HepG2 (cell line): ENCODE results near the gene SERHL2. TPM values are rescaled to one million over a fixed set of nuclear protein-coding genes. Genes with fewer than 3 reads are reported as not detected.

Experiments
- ATF1 ChIP-seq: IDR thresholded peaks from 2 replicates; pipeline ENCODE4 v1.6.1; 2016; ENCODE audit warnings: mild to moderate bottlenecking, control low read depth
- ELF4 ChIP-seq: sonication (generic); formaldehyde crosslinking; IDR thresholded peaks from 2 replicates; pipeline ENCODE4 v1.5.0; 2020; ENCODE audit warnings: missing genetic modification reagents, mild to moderate bottlenecking, moderate library complexity, borderline replicate concordance
- HMG20A ChIP-seq: IDR thresholded peaks from 2 replicates; pipeline ENCODE4 v1.6.1; 2016; ENCODE audit warnings: borderline replicate concordance
- KLF11 ChIP-seq: IDR thresholded peaks from 2 replicates; pipeline ENCODE4 v1.6.1; 2016; ENCODE audit warnings: missing compliant biosample characterization
- MAFF ChIP-seq: IDR thresholded peaks from 2 replicates; pipeline ENCODE4 v1.6.1; 2011; ENCODE audit warnings: low read depth, low read length, improper control_type of control experiment
- NCOA2 ChIP-seq: sonication (generic); formaldehyde crosslinking; IDR thresholded peaks from 2 replicates; pipeline ENCODE4 v1.8.0; 2022; ENCODE audit warnings: inconsistent platforms
- NR2C2 ChIP-seq: sonication (generic); formaldehyde crosslinking; IDR thresholded peaks from 2 replicates; pipeline ENCODE4 v1.4.0; 2020; ENCODE audit warnings: missing genetic modification reagents, mild to moderate bottlenecking, moderate library complexity, borderline replicate concordance
- SATB2 ChIP-seq: sonication (generic); formaldehyde crosslinking; IDR thresholded peaks from 2 replicates; pipeline ENCODE4 v1.5.0; 2020; ENCODE audit warnings: missing genetic modification reagents
- USF2 ChIP-seq, 2 experiments: sonication (generic) in 1 of 2; formaldehyde crosslinking in 1 of 2; IDR thresholded peaks; 2 replicates each; pipeline versions ENCODE4 v1.5.1 to v1.6.1; 2011 to 2020; ENCODE audit warnings: borderline replicate concordance in 1 of 2, low read depth in 1 of 2, low read length in 1 of 2, mild to moderate bottlenecking in 1 of 2, missing genetic modification reagents in 1 of 2, moderate library complexity in 1 of 2
- ZMAT3 ChIP-seq: sonication (generic); formaldehyde crosslinking; conservative IDR thresholded peaks from 2 replicates; pipeline ENCODE4 v1.7.0; 2021; ENCODE audit warnings: missing genetic modification reagents
- ZMYM4 ChIP-seq: sonication (generic); formaldehyde crosslinking; IDR thresholded peaks from 2 replicates; pipeline ENCODE4 v1.8.1; 2023; ENCODE audit warnings: mild to moderate bottlenecking, missing genetic modification reagents
- ZNF234 ChIP-seq: sonication (generic); formaldehyde crosslinking; conservative IDR thresholded peaks from 2 replicates; pipeline ENCODE4 v1.5.1; 2020; ENCODE audit warnings: mild to moderate bottlenecking, missing genetic modification reagents
- ZNF709 ChIP-seq: sonication (generic); formaldehyde crosslinking; IDR thresholded peaks from 2 replicates; pipeline ENCODE4 v1.5.0; 2020; ENCODE audit warnings: mild to moderate bottlenecking, missing genetic modification reagents
- ZNF724P ChIP-seq: sonication (generic); formaldehyde crosslinking; IDR thresholded peaks from 2 replicates; pipeline ENCODE4 v1.8.0; 2022; ENCODE audit warnings: missing genetic modification reagents, borderline replicate concordance
- polyA plus RNA-seq, 8 experiments: library from polyadenylated mRNA; depleted of rRNA in 3 of 8; stranded (reverse) in 7 of 8; unstranded in 1 of 8; fragments of >200 nt; fragmentation: Illumina TruSeq in 4 of 8; extraction: Trizol in 4 of 8; gene quantifications; 2 replicates each; pipeline versions ENCODE4 v1.2.1 to v1.2.3, GENCODE V29; 2011 to 2016; ENCODE audit warnings: low read depth in 4 of 8, missing spikeins in 1 of 8, mixed read lengths in 1 of 8; ENCODE audit not compliant: insufficient read depth in 1 of 8
- total RNA-seq, 5 experiments: library from RNA; depleted of rRNA; stranded (reverse); fragments of >200 nt; fragmentation: Illumina TruSeq; extraction: Trizol; gene quantifications; 2 replicates each; pipeline ENCODE4 v1.2.3, GENCODE V29; 2016; ENCODE audit warnings: low read depth in 1 of 5
- TF ChIP-seq, protein P1 (sequence below): sonication (generic); formaldehyde crosslinking; IDR thresholded peaks from 2 replicates; pipeline ENCODE4 v1.5.1; 2020; ENCODE audit warnings: mild to moderate bottlenecking, missing genetic modification reagents, borderline replicate concordance
- TF ChIP-seq, protein P2 (sequence below): sonication (generic); formaldehyde crosslinking; IDR thresholded peaks from 2 replicates; pipeline ENCODE4 v1.4.0; 2020; ENCODE audit warnings: mild to moderate bottlenecking, missing genetic modification reagents
- TF ChIP-seq, protein P3 (sequence below): sonication (generic); formaldehyde crosslinking; IDR thresholded peaks from 2 replicates; pipeline ENCODE4 v1.4.0; 2020; ENCODE audit warnings: mild to moderate bottlenecking, missing genetic modification reagents, borderline replicate concordance

Gene SERHL2
- total and polyA plus RNA-seq, 2 of the 13 experiments (the other 11 are each of a cell fraction or from before 2014, with no cell fraction given): 1.0 to 1.8 TPM

GRCh38 chr22:42601879-42602465, 48.2 kb downstream of the SERHL2 start (continued):
- TF ChIP-seq, protein P1, sequence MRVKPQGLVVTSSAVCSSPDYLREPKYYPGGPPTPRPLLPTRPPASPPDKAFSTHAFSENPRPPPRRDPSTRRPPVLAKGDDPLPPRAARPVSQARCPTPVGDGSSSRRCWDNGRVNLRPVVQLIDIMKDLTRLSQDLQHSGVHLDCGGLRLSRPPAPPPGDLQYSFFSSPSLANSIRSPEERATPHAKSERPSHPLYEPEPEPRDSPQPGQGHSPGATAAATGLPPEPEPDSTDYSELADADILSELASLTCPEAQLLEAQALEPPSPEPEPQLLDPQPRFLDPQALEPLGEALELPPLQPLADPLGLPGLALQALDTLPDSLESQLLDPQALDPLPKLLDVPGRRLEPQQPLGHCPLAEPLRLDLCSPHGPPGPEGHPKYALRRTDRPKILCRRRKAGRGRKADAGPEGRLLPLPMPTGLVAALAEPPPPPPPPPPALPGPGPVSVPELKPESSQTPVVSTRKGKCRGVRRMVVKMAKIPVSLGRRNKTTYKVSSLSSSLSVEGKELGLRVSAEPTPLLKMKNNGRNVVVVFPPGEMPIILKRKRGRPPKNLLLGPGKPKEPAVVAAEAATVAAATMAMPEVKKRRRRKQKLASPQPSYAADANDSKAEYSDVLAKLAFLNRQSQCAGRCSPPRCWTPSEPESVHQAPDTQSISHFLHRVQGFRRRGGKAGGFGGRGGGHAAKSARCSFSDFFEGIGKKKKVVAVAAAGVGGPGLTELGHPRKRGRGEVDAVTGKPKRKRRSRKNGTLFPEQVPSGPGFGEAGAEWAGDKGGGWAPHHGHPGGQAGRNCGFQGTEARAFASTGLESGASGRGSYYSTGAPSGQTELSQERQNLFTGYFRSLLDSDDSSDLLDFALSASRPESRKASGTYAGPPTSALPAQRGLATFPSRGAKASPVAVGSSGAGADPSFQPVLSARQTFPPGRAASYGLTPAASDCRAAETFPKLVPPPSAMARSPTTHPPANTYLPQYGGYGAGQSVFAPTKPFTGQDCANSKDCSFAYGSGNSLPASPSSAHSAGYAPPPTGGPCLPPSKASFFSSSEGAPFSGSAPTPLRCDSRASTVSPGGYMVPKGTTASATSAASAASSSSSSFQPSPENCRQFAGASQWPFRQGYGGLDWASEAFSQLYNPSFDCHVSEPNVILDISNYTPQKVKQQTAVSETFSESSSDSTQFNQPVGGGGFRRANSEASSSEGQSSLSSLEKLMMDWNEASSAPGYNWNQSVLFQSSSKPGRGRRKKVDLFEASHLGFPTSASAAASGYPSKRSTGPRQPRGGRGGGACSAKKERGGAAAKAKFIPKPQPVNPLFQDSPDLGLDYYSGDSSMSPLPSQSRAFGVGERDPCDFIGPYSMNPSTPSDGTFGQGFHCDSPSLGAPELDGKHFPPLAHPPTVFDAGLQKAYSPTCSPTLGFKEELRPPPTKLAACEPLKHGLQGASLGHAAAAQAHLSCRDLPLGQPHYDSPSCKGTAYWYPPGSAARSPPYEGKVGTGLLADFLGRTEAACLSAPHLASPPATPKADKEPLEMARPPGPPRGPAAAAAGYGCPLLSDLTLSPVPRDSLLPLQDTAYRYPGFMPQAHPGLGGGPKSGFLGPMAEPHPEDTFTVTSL (CRISPR knock-in tag): peak; percentile 84; the same call in 1 of the 2 replicates
- TF ChIP-seq NR2C2: peak; percentile 35; the same call in 1 of the 2 replicates
- peak; percentile 65 for TF ChIP-seq NCOA2 (CRISPR knock-in tag)
- no peak for TF ChIP-seq ZNF234 (CRISPR knock-in tag)
- TF ChIP-seq USF2 (IDR thresholded peaks at IDR 0.05; ENCODE audit: low read depth, low read length): no peak
- no peak for TF ChIP-seq USF2 (CRISPR knock-in tag; IDR thresholded peaks at IDR 0.05; ENCODE audit: borderline replicate concordance)
- TF ChIP-seq, protein P2, sequence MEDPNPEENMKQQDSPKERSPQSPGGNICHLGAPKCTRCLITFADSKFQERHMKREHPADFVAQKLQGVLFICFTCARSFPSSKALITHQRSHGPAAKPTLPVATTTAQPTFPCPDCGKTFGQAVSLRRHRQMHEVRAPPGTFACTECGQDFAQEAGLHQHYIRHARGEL (CRISPR knock-in tag): no peak
- no peak for TF ChIP-seq MAFF
- no peak for TF ChIP-seq ZMAT3
- TF ChIP-seq ATF1 (CRISPR knock-in tag): no peak
- no peak for TF ChIP-seq ZNF709
- TF ChIP-seq KLF11 (CRISPR knock-in tag): no peak
- TF ChIP-seq SATB2 (CRISPR knock-in tag): no peak
- TF ChIP-seq ELF4: no peak
- TF ChIP-seq, protein P3, sequence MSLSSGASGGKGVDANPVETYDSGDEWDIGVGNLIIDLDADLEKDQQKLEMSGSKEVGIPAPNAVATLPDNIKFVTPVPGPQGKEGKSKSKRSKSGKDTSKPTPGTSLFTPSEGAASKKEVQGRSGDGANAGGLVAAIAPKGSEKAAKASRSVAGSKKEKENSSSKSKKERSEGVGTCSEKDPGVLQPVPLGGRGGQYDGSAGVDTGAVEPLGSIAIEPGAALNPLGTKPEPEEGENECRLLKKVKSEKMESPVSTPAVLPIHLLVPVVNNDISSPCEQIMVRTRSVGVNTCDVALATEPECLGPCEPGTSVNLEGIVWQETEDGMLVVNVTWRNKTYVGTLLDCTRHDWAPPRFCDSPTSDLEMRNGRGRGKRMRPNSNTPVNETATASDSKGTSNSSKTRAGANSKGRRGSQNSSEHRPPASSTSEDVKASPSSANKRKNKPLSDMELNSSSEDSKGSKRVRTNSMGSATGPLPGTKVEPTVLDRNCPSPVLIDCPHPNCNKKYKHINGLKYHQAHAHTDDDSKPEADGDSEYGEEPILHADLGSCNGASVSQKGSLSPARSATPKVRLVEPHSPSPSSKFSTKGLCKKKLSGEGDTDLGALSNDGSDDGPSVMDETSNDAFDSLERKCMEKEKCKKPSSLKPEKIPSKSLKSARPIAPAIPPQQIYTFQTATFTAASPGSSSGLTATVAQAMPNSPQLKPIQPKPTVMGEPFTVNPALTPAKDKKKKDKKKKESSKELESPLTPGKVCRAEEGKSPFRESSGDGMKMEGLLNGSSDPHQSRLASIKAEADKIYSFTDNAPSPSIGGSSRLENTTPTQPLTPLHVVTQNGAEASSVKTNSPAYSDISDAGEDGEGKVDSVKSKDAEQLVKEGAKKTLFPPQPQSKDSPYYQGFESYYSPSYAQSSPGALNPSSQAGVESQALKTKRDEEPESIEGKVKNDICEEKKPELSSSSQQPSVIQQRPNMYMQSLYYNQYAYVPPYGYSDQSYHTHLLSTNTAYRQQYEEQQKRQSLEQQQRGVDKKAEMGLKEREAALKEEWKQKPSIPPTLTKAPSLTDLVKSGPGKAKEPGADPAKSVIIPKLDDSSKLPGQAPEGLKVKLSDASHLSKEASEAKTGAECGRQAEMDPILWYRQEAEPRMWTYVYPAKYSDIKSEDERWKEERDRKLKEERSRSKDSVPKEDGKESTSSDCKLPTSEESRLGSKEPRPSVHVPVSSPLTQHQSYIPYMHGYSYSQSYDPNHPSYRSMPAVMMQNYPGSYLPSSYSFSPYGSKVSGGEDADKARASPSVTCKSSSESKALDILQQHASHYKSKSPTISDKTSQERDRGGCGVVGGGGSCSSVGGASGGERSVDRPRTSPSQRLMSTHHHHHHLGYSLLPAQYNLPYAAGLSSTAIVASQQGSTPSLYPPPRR: peak; percentile 71
- TF ChIP-seq ZNF724P (CRISPR knock-in tag): no peak
- no peak for TF ChIP-seq HMG20A (CRISPR knock-in tag)
- peak; percentile 74 for TF ChIP-seq ZMYM4 (CRISPR knock-in tag)
